Lower lobe of right lung (tissue), 2 donors: ENCODE data around the gene GEN1. TPM values are rescaled to one million over a fixed set of nuclear protein-coding genes. Genes with fewer than 3 reads are reported as not detected.

Experiments used
- ATAC-seq, 2 donors: fragments of 200-7000 bp; cut with Tn5 transposase; one replicate each; pipeline ENCODE4 v1.9.1; 2020 to 2022; ENCODE audit warnings: mild to moderate bottlenecking in 2 of 2, moderate library complexity in 2 of 2
- DNase-seq: peaks from one replicate; pipeline ENCODE4 v3.0.0-alpha.2; 2020
- H3K27ac ChIP-seq: fragments of 200-600 bp; one replicate; pipeline ENCODE4 v1.8.0; 2022
- H3K27me3 ChIP-seq: fragments of 200-600 bp; one replicate; pipeline ENCODE4 v1.8.0; 2022; ENCODE audit warnings: low read depth
- H3K36me3 ChIP-seq: fragments of 200-600 bp; one replicate; pipeline ENCODE4 v1.8.0; 2022; ENCODE audit warnings: mild to moderate bottlenecking
- H3K4me1 ChIP-seq: fragments of 200-600 bp; one replicate; pipeline ENCODE4 v1.8.0; 2022
- H3K4me3 ChIP-seq: fragments of 200-600 bp; one replicate; pipeline ENCODE4 v1.8.0; 2022; ENCODE audit warnings: mild to moderate bottlenecking
- H3K9me3 ChIP-seq: fragments of 200-600 bp; one replicate; pipeline ENCODE4 v1.8.0; 2022
- CTCF ChIP-seq: fragments of 200-600 bp; IDR thresholded peaks from one replicate; pipeline ENCODE4 v1.8.0; 2022; ENCODE audit warnings: antibody characterized with exemption, mild to moderate bottlenecking
- intact Hi-C: fragments of 100-400 bp; cut with DNase I; formaldehyde crosslinking; loops from one replicate; pipeline ENCODE4 v1.11.0; 2022
- total RNA-seq: library from RNA; stranded (reverse); fragmentation: NEBNext Ultra II Directional; extraction: Animal tissue kit (Norgen Biotek cat#: 25700); gene quantifications from one replicate; pipeline ENCODE4 v1.2.1, GENCODE V29; 2021
- donor health status: DM: no; HTN: yes; CAD: no; lungs with severe emphysema.

The GEN1 gene
- total RNA-seq, 1 donor from 2014 or later = 9.0 TPM

DNA sequence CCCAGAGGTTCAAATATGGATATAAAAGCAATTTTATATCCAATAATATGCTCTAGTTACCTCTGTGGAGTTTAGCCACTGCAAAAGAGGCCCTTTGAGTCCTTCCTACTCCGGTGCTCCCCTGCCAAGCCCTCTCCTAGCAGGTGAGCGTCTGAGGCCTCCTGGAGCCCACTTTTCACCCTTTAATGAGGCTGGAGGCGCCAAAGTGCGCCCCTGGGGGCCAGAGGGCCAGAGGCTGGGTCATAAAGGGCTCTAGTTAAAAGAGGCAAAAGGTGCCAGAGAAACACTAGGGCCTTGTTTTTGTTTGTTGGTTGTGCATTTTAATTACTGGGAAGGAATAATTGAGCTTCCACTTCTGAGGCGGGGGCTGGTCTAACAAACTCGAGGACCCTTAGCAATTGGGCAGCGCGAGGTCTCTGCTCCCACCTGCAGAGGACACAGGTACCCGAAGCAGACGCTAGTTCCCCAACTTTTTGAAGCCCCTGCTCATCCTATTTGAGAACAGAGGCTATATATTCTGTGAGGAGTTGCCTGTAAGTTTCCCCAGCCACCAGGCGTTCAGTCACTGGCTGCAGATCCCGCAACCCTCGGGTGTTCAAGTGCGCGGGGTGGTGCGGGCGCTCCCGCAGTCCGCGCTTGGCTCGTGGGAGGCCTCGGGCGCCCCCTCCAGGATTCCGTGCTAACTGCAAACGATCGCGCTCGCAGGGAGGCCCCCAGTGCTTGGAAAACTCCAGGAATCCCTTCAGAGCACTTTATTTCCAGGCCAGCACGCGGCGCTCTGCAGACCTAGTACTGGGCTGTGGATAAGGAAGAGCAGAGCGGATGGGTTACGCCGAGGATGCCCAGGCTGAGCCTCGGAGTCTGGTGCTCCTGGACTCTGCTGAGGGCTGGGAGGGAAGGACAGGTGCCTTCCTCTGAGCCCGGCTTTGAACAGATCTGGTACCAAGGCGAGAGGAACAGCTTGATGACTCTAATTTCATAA is 76.4 kb downstream of the GEN1 start:
- Histone ChIP-seq H3K9me3 (no peaks in the 10 kb centered on the region), H3K4me3 (no peak overlapping the region), H3K4me1 (no peaks in the 10 kb centered on the region), H3K27me3 (peaks cover 12% of the 10 kb centered on the region), H3K36me3 (no peaks in the 10 kb centered on the region), H3K27ac (no peak overlapping the region)
- peak; percentile 88 to 94 for ATAC-seq
- TF ChIP-seq CTCF = peak; percentile 87
- intact Hi-C loops = no loop called here
- DNase-seq = peak; percentile 73

DNA sequence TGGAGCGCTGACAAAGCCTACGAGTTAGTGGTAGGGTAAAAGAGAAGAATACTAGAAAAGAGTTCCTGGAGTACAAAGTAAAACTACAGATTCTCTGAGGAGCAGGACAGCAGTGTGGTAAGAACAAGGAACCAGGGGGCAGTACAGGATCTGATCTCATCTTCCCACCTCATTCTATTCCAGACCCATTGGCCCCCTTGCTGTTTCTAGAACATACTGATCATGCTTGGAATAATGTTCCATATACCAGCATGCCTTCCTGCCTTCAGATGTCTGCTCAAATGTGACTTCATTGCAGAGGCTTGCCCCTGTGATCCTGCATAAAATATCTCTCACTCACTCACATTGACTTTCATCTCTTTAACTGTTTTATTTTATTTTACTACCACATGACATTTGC is 81.6 kb downstream of the GEN1 start:
- Histone ChIP-seq H3K9me3 (no peaks in the 10 kb centered on the region), H3K27ac (no peak overlapping the region), H3K4me3 (no peak overlapping the region), H3K36me3 (no peaks in the 10 kb centered on the region), H3K27me3 (peaks cover 5% of the 10 kb centered on the region), H3K4me1 (no peaks in the 10 kb centered on the region)
- no peak for TF ChIP-seq CTCF
- ATAC-seq (no peak), DNase-seq (no peak)
- intact Hi-C loops = no loop called here

Other genes starting within 250 kb of the GEN1 start
- not detected for gene RAD51AP2, start 235.7 kb upstream of the GEN1 start, total RNA-seq
- gene VSNL1, start 213.4 kb upstream of the GEN1 start, total RNA-seq = 1.6 TPM
- gene SMC6, start 328 bp upstream of the GEN1 start, total RNA-seq = 15.0 TPM
- gene MSGN1, start 62.3 kb downstream of the GEN1 start, total RNA-seq = not detected
- gene KCNS3, start 124.5 kb downstream of the GEN1 start, total RNA-seq = 28.7 TPM